Measurements from ENCODE around the gene RSPH6A. TPM values are rescaled to one million over a fixed set of nuclear protein-coding genes. Genes with fewer than 3 reads are reported as not detected.

RSPH6A gene
- total and polyA plus RNA-seq, 2 of the 13 experiments (the other 11 are each of a cell fraction or from before 2014, with no cell fraction given): 0.07 TPM; not detected in 1

- TF ChIP-seq, protein P1, sequence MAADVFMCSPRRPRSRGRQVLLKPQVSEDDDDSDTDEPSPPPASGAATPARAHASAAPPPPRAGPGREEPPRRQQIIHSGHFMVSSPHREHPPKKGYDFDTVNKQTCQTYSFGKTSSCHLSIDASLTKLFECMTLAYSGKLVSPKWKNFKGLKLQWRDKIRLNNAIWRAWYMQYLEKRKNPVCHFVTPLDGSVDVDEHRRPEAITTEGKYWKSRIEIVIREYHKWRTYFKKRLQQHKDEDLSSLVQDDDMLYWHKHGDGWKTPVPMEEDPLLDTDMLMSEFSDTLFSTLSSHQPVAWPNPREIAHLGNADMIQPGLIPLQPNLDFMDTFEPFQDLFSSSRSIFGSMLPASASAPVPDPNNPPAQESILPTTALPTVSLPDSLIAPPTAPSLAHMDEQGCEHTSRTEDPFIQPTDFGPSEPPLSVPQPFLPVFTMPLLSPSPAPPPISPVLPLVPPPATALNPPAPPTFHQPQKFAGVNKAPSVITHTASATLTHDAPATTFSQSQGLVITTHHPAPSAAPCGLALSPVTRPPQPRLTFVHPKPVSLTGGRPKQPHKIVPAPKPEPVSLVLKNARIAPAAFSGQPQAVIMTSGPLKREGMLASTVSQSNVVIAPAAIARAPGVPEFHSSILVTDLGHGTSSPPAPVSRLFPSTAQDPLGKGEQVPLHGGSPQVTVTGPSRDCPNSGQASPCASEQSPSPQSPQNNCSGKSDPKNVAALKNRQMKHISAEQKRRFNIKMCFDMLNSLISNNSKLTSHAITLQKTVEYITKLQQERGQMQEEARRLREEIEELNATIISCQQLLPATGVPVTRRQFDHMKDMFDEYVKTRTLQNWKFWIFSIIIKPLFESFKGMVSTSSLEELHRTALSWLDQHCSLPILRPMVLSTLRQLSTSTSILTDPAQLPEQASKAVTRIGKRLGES (CRISPR knock-in tag; IDR thresholded peaks at IDR 0.05; ENCODE audit: borderline replicate concordance): no peak
- TF ChIP-seq ZNF83 (CRISPR knock-in tag; IDR thresholded peaks at IDR 0.05; ENCODE audit: borderline replicate concordance) (0 out of 2 replicates have a peak, but pooled peaks have one; percentile 85), ZNF547 (CRISPR knock-in tag; IDR thresholded peaks at IDR 0.05) (no peak), TFE3 (CRISPR knock-in tag; IDR thresholded peaks at IDR 0.05) (peak; percentile 73), ZNF75D (CRISPR knock-in tag; IDR thresholded peaks at IDR 0.05; ENCODE audit: borderline replicate concordance) (no peak), ZNF557 (CRISPR knock-in tag; IDR thresholded peaks at IDR 0.05) (peak; percentile 49; the same call in 1 of the 2 replicates), SSRP1 (CRISPR knock-in tag; IDR thresholded peaks at IDR 0.05) (no peak), ATAD3A (CRISPR knock-in tag; IDR thresholded peaks at IDR 0.05) (no peak), HNRNPL (IDR thresholded peaks at IDR 0.05; ENCODE audit: low read depth, low read length) (peak; percentile 26; the same call in 1 of the 2 replicates), ZNF451 (CRISPR knock-in tag; IDR thresholded peaks at IDR 0.05) (no peak; the same call in 1 of the 2 replicates), CREB3 (CRISPR knock-in tag; IDR thresholded peaks at IDR 0.05) (no peak), MIER3 (CRISPR knock-in tag; IDR thresholded peaks at IDR 0.05; ENCODE audit: borderline replicate concordance) (peak; percentile 79), CBX5 (CRISPR knock-in tag; IDR thresholded peaks at IDR 0.05; ENCODE audit: borderline replicate concordance) (no peak), ZBTB20 (CRISPR knock-in tag; IDR thresholded peaks at IDR 0.05; ENCODE audit: borderline replicate concordance, low read depth) (no peak), NFKB2 (CRISPR knock-in tag; IDR thresholded peaks at IDR 0.05; ENCODE audit: borderline replicate concordance) (peak; percentile 57; the same call in 1 of the 2 replicates), FOXO1 (CRISPR knock-in tag; IDR thresholded peaks at IDR 0.05) (no peak; the same call in 1 of the 2 replicates), BATF2 (CRISPR knock-in tag; IDR thresholded peaks at IDR 0.05) (no peak), EEA1 (CRISPR knock-in tag; IDR thresholded peaks at IDR 0.05; ENCODE audit: borderline replicate concordance) (no peak), CHD2 (IDR thresholded peaks at IDR 0.05; ENCODE audit: low read depth, low read length) (peak; percentile 40; the same call in 1 of the 2 replicates)
- TF ChIP-seq, protein P2, sequence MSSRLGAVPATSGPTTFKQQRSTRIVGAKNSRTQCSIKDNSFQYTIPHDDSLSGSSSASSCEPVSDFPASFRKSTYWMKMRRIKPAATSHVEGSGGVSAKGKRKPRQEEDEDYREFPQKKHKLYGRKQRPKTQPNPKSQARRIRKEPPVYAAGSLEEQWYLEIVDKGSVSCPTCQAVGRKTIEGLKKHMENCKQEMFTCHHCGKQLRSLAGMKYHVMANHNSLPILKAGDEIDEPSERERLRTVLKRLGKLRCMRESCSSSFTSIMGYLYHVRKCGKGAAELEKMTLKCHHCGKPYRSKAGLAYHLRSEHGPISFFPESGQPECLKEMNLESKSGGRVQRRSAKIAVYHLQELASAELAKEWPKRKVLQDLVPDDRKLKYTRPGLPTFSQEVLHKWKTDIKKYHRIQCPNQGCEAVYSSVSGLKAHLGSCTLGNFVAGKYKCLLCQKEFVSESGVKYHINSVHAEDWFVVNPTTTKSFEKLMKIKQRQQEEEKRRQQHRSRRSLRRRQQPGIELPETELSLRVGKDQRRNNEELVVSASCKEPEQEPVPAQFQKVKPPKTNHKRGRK (CRISPR knock-in tag; IDR thresholded peaks at IDR 0.05): no peak
- TF ChIP-seq, protein P3, sequence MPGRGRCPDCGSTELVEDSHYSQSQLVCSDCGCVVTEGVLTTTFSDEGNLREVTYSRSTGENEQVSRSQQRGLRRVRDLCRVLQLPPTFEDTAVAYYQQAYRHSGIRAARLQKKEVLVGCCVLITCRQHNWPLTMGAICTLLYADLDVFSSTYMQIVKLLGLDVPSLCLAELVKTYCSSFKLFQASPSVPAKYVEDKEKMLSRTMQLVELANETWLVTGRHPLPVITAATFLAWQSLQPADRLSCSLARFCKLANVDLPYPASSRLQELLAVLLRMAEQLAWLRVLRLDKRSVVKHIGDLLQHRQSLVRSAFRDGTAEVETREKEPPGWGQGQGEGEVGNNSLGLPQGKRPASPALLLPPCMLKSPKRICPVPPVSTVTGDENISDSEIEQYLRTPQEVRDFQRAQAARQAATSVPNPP (CRISPR knock-in tag; IDR thresholded peaks at IDR 0.05): no peak
These were observed 47.6 kb upstream of the RSPH6A start, which contains the start of gene SYMPK (continued) for GRCh38 chr19:45862564-45863334.

Data from HepG2 (cell line).